HepG2 (cell line): ENCODE data around the gene VPS4A. TPM values are rescaled to one million over a fixed set of nuclear protein-coding genes. Genes with fewer than 3 reads are reported as not detected.

Source experiments
- ATM ChIP-seq: fragments of 450-650 bp; IDR thresholded peaks from 2 replicates; pipeline ENCODE4 v1.7.1; 2017; ENCODE audit warnings: mild to moderate bottlenecking, borderline replicate concordance
- CREM ChIP-seq, 2 experiments: sonication (generic) in 1 of 2; formaldehyde crosslinking in 1 of 2; IDR thresholded peaks; 2 replicates each; pipeline versions ENCODE4 v1.4.0 to v1.6.1; 2016 to 2020; ENCODE audit warnings: antibody characterized with exemption in 1 of 2, mild to moderate bottlenecking in 1 of 2, missing genetic modification reagents in 1 of 2
- EHMT2 ChIP-seq: fragments of 200-600 bp; sonication (generic); IDR thresholded peaks from 2 replicates; pipeline ENCODE4 v1.7.0; 2017; ENCODE audit warnings: antibody characterized with exemption, low read depth, low read length, borderline replicate concordance
- GLI4 ChIP-seq: sonication (generic); formaldehyde crosslinking; IDR thresholded peaks from 2 replicates; pipeline ENCODE4 v1.5.1; 2020; ENCODE audit warnings: missing genetic modification reagents, mild to moderate bottlenecking, moderate library complexity, borderline replicate concordance
- HMG20B ChIP-seq: conservative IDR thresholded peaks from 2 replicates; pipeline ENCODE4 v1.6.1; 2016; ENCODE audit warnings: missing genetic modification reagents, missing compliant biosample characterization
- HNF4G ChIP-seq, 2 experiments: sonication (generic) in 1 of 2; formaldehyde crosslinking in 1 of 2; IDR thresholded peaks; 2 replicates each; pipeline versions ENCODE4 v1.4.0 to v1.6.1; 2011 to 2020; ENCODE audit warnings: borderline replicate concordance in 2 of 2, low read depth in 2 of 2, mild to moderate bottlenecking in 2 of 2, low read length in 1 of 2, missing genetic modification reagents in 1 of 2, moderate library complexity in 1 of 2
- HOXA5 ChIP-seq: sonication (generic); formaldehyde crosslinking; IDR thresholded peaks from 2 replicates; pipeline ENCODE4 v1.4.0; 2020; ENCODE audit warnings: missing genetic modification reagents
- IRF2 ChIP-seq: IDR thresholded peaks from 2 replicates; pipeline ENCODE4 v1.6.1; 2018; ENCODE audit warnings: missing genetic modification reagents, missing compliant biosample characterization
- MBD4 ChIP-seq: IDR thresholded peaks from 2 replicates; pipeline ENCODE4 v1.6.1; 2012; ENCODE audit warnings: low read length, inconsistent platforms, borderline replicate concordance
- MED8 ChIP-seq: sonication (generic); formaldehyde crosslinking; IDR thresholded peaks from 2 replicates; pipeline ENCODE4 v1.8.1; 2023; ENCODE audit warnings: mild to moderate bottlenecking, missing genetic modification reagents; ENCODE audit not compliant: insufficient replicate concordance
- MXD1 ChIP-seq: sonication (generic); formaldehyde crosslinking; IDR thresholded peaks from 2 replicates; pipeline ENCODE4 v1.4.0; 2020; ENCODE audit warnings: mild to moderate bottlenecking, missing genetic modification reagents
- NCOA5 ChIP-seq: sonication (generic); formaldehyde crosslinking; IDR thresholded peaks from 2 replicates; pipeline ENCODE4 v1.4.0; 2020; ENCODE audit warnings: missing genetic modification reagents
- RFX1 ChIP-seq: fragments of 450-650 bp; IDR thresholded peaks from 2 replicates; pipeline ENCODE4 v1.6.1; 2017
- SNAPC5 ChIP-seq: sonication (generic); formaldehyde crosslinking; IDR thresholded peaks from 2 replicates; pipeline ENCODE4 v1.8.1; 2023; ENCODE audit warnings: mild to moderate bottlenecking, missing genetic modification reagents, borderline replicate concordance
- SRSF4 ChIP-seq: fragments of 200-400 bp; formaldehyde crosslinking; IDR thresholded peaks from one replicate; pipeline ENCODE4 v1.6.1; 2018; ENCODE audit warnings: mild to moderate bottlenecking, low read depth, low read length, moderate library complexity; ENCODE audit not compliant: poor library complexity, severe bottlenecking
- THAP9 ChIP-seq: sonication (generic); formaldehyde crosslinking; IDR thresholded peaks from 2 replicates; pipeline ENCODE4; 2020; ENCODE audit warnings: missing genetic modification reagents, mild to moderate bottlenecking, borderline replicate concordance
- YEATS4 ChIP-seq: sonication (generic); formaldehyde crosslinking; IDR thresholded peaks from 2 replicates; pipeline ENCODE4 v1.4.0; 2020; ENCODE audit warnings: missing genetic modification reagents, borderline replicate concordance
- ZBTB7A ChIP-seq: sonication (generic); formaldehyde crosslinking; IDR thresholded peaks from 2 replicates; pipeline ENCODE4 v1.8.0; 2022; ENCODE audit warnings: mild to moderate bottlenecking, missing genetic modification reagents
- ZNF234 ChIP-seq: sonication (generic); formaldehyde crosslinking; conservative IDR thresholded peaks from 2 replicates; pipeline ENCODE4 v1.5.1; 2020; ENCODE audit warnings: mild to moderate bottlenecking, missing genetic modification reagents
- ZNF235 ChIP-seq: sonication (generic); formaldehyde crosslinking; IDR thresholded peaks from 2 replicates; pipeline ENCODE4 v1.8.1; 2023; ENCODE audit warnings: mild to moderate bottlenecking, missing genetic modification reagents, borderline replicate concordance
- ZNF296 ChIP-seq: sonication (generic); formaldehyde crosslinking; conservative IDR thresholded peaks from 2 replicates; pipeline ENCODE4 v1.5.0; 2020; ENCODE audit warnings: mild to moderate bottlenecking, missing genetic modification reagents
- ZNF564 ChIP-seq: sonication (generic); formaldehyde crosslinking; IDR thresholded peaks from 2 replicates; pipeline ENCODE4 v1.8.1; 2023; ENCODE audit warnings: mild to moderate bottlenecking, missing genetic modification reagents
- ZNF576 ChIP-seq: sonication (generic); formaldehyde crosslinking; IDR thresholded peaks from 2 replicates; pipeline ENCODE4 v1.4.0; 2020; ENCODE audit warnings: mild to moderate bottlenecking, missing genetic modification reagents
- ZNF749 ChIP-seq: sonication (generic); formaldehyde crosslinking; IDR thresholded peaks from 2 replicates; pipeline ENCODE4 v1.8.0; 2022; ENCODE audit warnings: mild to moderate bottlenecking, missing genetic modification reagents, moderate library complexity, borderline replicate concordance
- ZNF83 ChIP-seq: sonication (generic); formaldehyde crosslinking; IDR thresholded peaks from 2 replicates; pipeline ENCODE4 v1.4.0; 2020; ENCODE audit warnings: missing genetic modification reagents, mild to moderate bottlenecking, borderline replicate concordance
- ZSCAN31 ChIP-seq: sonication (generic); formaldehyde crosslinking; IDR thresholded peaks from 2 replicates; pipeline ENCODE4 v1.5.0; 2020; ENCODE audit warnings: low read depth, mild to moderate bottlenecking, missing genetic modification reagents
- polyA plus RNA-seq, 8 experiments: library from polyadenylated mRNA; depleted of rRNA in 3 of 8; stranded (reverse) in 7 of 8; unstranded in 1 of 8; fragments of >200 nt; fragmentation: Illumina TruSeq in 4 of 8; extraction: Trizol in 4 of 8; gene quantifications; 2 replicates each; pipeline versions ENCODE4 v1.2.1 to v1.2.3, GENCODE V29; 2011 to 2016; ENCODE audit warnings: low read depth in 4 of 8, missing spikeins in 1 of 8, mixed read lengths in 1 of 8; ENCODE audit not compliant: insufficient read depth in 1 of 8
- total RNA-seq, 5 experiments: library from RNA; depleted of rRNA; stranded (reverse); fragments of >200 nt; fragmentation: Illumina TruSeq; extraction: Trizol; gene quantifications; 2 replicates each; pipeline ENCODE4 v1.2.3, GENCODE V29; 2016; ENCODE audit warnings: low read depth in 1 of 5

VPS4A gene
- total and polyA plus RNA-seq, 2 of the 13 experiments (the other 11 are each of a cell fraction or from before 2014, with no cell fraction given), result 13.2 to 27.9 TPM

GRCh38 chr16:69330286-69331109, 19.3 kb downstream of the VPS4A start, which contains the start of gene PDF (continued):
- peak; percentile 86; the same call in 1 of the 2 replicates for TF ChIP-seq THAP9 (CRISPR knock-in tag)
- no peak; the same call in none of the 2 replicates for TF ChIP-seq ZNF564 (CRISPR knock-in tag)
- peak; percentile 21 for TF ChIP-seq SRSF4
- TF ChIP-seq ZNF234 (CRISPR knock-in tag), result no peak
- peak; percentile 84; the same call in 1 of the 2 replicates for TF ChIP-seq GLI4 (CRISPR knock-in tag)
- TF ChIP-seq ZNF235 (CRISPR knock-in tag), result peak; percentile 93
- TF ChIP-seq MBD4, result no peak
- peak; percentile 92 for TF ChIP-seq MED8 (CRISPR knock-in tag)
- no peak for TF ChIP-seq ATM
- no peak; the same call in 1 of the 2 replicates for TF ChIP-seq ZNF749 (CRISPR knock-in tag)
- TF ChIP-seq HMG20B (CRISPR knock-in tag), result no peak
- peak; percentile 83; the same call in 1 of the 2 replicates for TF ChIP-seq ZNF576
- peak; percentile 79 for TF ChIP-seq MXD1 (CRISPR knock-in tag)
- TF ChIP-seq HOXA5 (CRISPR knock-in tag), result peak; percentile 79; the same call in 1 of the 2 replicates
- TF ChIP-seq ZBTB7A (CRISPR knock-in tag), result peak; percentile 47; the same call in 1 of the 2 replicates
- no peak for TF ChIP-seq RFX1
- TF ChIP-seq YEATS4 (CRISPR knock-in tag), result peak; percentile 95
- TF ChIP-seq CREM (IDR thresholded peaks at IDR 0.05), result no peak; the same call in 1 of the 2 replicates
- no peak for TF ChIP-seq CREM (CRISPR knock-in tag; IDR thresholded peaks at IDR 0.05)
- no peak for TF ChIP-seq ZNF296 (CRISPR knock-in tag)
- TF ChIP-seq NCOA5 (CRISPR knock-in tag), result no peak
- TF ChIP-seq EHMT2, result no peak
- peak; percentile 84 for TF ChIP-seq ZSCAN31
- TF ChIP-seq IRF2, result peak; percentile 78
- no peak for TF ChIP-seq SNAPC5 (CRISPR knock-in tag)
- TF ChIP-seq ZNF83 (CRISPR knock-in tag), result peak; percentile 98
- no peak for TF ChIP-seq HNF4G (IDR thresholded peaks at IDR 0.05; ENCODE audit: borderline replicate concordance, low read depth, low read length)
- TF ChIP-seq HNF4G (CRISPR knock-in tag; IDR thresholded peaks at IDR 0.05; ENCODE audit: borderline replicate concordance, low read depth), result peak; percentile 66; the same call in 1 of the 2 replicates
